ENCODE results near the gene HIRA.
"Not testable (repeated sequence)": the region's sequence is repeated elsewhere in the genome, so short reads cannot be mapped to it uniquely, and the experiment has no call there.

HIRA gene

GRCh38 chr22:19306535-19306934, 125.0 kb downstream of the HIRA start:
- DNase-seq = not testable (repeated sequence)

DNA sequence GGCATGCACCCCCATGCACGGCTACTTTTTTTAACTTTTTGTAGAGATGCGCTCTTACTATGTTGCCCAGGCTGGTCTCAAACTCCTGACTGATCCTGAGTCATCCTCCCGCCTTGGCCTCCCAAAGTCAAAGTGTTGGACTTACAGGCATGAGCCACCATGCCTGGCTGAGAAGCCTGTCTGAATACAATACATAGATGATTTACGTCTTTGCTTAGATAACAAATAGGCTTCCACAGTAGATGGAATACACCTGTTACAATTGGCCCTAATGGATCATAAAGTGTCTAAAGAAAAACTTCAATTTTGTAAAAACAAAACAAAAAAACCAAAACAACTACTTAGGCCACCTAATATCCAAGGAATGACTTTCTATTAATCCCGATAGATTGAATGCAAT, 127.0 kb downstream of the HIRA start:
- no peak for DNase-seq

GRCh38 chr22:19303785-19304184, 127.7 kb downstream of the HIRA start:
- DNase-seq = no peak

GRCh38 chr22:19295733-19296132, 135.8 kb downstream of the HIRA start:
- no peak for DNase-seq

GRCh38 chr22:19292458-19293230, 138.9 kb downstream of the HIRA start:
- no peak for DNase-seq

GRCh38 chr22:19291580-19292457, 139.7 kb downstream of the HIRA start, which contains the start of gene CLTCL1:
TSS of gene CLTCL1 (minus strand) at chr22:19291719. CDS start at chr22:19291641, 78 bp downstream.
- peak; percentile 2 for DNase-seq

DNA sequence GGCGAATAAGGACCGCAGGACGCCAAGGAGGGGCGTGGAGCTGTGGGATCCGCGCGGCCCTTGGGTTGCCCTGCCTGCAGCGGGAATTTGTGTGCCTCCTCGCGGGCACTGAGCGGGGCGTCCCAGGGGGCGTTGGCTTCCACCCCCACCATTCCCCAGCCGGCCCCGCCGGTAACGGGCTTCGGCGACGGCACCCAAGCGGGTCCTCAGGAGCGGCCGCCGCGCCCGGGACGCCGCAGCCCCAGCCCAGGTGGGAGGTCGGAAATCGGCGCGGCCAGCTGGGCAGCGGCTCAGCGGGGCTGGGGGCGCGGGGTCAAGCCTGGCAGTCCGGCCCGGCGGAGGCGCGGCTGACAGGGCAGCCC, 140.3 kb downstream of the HIRA start:
- DNase-seq = no peak

DNA sequence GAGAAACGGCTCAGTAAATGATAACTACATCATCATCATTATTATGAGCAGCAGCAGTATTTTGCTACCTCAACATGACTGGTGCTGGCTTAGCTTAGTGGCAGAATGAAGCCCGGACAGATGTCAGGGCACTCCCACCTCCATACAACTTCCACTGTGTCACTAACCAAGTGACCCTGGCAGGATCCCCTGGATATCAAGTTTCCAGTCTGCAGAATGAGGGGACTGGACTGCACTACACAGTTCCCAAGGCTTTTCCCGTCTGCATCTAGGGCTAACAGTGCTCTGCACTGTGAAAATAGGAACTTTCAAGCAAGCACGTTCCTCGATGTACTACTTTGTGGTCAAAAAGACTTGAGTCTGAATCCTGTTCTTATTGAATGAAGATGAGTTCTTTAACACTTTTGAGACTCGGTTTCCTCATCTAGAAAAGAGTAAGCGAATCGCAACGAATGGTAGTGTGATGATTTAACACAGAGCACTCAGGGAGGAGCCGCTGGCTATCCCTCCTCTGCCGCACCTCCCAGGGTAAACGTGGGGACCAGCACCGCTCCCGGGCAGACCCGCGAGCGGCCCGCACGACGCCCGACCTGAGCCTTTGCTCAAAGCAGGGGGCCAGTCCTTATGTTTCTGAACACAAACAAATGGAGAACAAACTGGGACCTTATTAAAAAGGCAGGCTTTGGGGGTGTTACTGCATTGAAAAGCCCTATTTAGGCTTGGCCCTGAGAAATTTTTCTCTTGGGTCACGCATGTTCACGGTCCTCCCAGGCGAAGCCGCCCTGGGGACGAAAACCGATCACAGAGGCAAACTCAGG, 140.9 kb downstream of the HIRA start:
- DNase-seq = no peak

- DNase-seq = no peak
Measured at GRCh38 chr22:19289475-19290161, 141.9 kb downstream of the HIRA start.

DNA sequence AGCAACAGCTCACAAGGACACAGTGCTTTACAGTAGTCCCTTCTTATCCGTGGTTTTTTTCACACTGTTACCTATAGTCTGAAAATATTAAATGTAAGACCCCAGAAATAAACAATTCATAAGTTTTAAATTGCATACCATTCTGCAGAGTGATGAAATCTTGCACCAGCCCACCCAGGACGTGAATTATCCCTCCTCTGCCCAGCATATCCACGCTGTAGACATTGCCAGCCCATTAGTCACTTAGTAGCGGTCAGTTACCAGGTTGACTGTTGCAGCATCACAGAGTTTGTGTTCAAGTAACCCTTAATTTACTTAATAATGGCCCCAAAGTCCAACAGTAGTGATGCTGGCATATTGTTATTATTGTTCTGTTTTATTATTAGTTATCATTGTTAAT, 143.6 kb downstream of the HIRA start:
- no peak for DNase-seq

- peak; percentile 97 for DNase-seq
Measured at GRCh38 chr22:19287076-19287707, 144.3 kb downstream of the HIRA start.

GRCh38 chr22:19285831-19286230, 145.7 kb downstream of the HIRA start:
- DNase-seq = no peak

Data from DMS 273 treated with DMSO at 0.1 percent for 48 hours (cell line).